Measurements from ENCODE around the gene RERE.

Gene RERE

DNA sequence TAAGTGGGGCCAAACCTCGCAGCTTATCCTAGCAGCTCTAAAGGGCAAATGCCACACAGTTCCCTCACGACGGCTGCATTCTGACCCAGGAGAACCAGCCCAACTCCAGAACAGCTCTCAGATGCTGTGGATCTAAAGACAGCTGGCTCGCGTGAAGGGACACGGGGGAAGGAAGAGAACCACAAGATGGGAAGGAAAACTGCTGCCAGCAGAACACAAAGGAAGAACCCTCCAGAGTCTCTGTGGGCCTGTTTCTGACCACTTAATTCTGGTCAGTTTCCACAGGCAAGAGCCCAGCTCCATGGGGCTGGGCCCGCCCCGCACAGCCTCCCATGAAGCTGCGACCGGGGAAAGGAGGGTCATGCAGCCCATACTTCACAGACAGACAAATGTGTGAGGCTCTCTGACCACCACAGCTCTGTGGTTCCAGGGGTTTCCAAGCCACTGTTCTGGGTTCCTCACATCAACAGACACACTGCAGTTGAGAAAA lies 438.4 kb downstream of the RERE start:
- no peak for DNase-seq (ENCODE audit: low spot score)

DNA sequence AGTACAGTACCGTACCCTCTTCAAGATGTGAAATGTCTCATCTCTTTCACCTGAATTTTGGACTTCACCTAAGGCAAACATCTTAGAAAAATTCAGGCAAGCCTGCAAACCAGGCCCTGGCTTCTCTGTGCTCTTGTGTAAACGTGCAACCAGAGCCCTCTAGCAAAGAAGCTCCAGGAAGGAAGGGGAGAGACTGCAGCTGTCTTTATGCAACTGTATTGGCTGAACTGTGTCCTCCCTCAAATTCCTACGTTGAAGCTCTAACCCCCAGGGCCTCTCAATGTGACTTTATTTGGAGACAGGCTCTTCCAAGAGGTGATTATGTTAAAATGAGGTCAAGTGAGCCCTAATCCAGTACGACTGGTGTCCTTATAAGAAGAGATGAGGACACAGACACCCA lies 439.3 kb downstream of the RERE start:
- no peak for DNase-seq (ENCODE audit: low spot score)

DNA sequence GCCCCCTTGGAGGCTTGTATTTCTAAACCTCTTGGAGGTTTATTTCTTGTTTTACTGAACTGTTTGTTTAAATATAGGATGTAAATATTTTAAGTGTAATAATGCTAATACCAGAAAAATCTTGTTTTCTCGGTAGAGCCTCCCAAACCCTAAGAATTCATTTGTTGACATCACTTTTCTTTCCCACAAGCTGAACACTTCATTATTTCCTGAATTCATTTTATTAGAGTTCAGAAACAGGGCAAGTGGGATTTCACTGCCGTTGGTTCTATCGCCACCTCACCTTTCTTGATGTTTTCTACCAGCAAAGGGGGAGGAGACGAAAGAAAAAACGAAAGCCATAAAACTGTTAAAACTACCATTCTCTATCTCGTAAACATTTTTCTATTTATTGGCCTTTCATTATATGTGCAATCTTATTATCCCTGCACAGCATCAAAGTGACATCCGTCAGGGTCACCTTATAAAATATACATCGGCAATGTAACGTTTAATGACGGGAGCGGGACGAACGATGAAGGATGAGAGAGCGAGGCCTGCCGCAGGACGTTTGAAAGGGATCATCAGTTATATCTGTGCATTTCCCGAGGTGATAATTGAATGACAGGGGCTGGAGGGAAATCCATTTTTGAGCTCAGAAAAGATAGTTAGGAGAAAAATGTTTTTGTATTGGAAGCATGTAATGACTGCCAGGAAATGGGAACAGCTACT lies 440.0 kb downstream of the RERE start:
- DNase-seq (ENCODE audit: low spot score) = no peak

DNA sequence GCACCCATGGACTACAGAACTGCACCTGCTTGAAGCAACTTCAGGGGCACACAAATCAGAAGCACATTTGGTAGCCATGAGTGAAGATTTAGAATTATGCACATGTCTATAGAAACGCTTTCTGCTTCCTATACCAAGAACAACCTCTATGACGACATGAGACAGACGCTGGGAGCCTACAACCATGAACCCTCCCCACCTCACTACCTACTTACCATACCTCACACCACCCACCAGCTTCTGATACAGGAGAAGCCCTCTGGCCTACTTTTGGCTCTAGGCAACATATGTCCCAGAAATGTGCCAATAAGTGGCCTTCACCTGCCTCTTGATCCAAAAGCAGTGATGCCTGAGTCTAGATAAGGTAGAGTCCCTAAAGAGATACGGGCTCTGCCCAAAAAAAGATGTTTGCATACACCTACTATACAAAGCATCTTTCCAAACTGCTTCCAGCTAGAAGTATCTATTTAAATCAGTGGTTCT lies 441.0 kb downstream of the RERE start:
- no peak for DNase-seq (ENCODE audit: low spot score)

DNA sequence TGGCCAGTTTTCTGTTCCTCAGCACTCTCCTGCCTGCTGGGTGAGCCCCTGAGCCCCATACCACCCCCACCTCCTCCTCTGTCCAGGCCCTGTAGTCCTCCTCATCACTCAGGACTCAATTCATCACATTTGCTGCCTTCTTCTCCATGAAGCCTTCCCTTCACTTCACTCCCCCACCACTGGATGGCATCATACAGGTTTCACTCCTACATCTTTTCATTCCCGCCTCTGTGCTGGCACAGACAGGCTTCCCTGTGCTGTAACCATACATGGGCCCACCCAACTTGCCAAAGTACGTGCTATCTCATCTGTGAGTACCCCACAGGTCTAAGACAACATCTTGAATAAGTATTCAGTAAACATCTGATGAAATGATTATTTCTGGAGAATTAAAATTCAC lies 442.6 kb downstream of the RERE start:
- DNase-seq (ENCODE audit: low spot score) = no peak

DNA sequence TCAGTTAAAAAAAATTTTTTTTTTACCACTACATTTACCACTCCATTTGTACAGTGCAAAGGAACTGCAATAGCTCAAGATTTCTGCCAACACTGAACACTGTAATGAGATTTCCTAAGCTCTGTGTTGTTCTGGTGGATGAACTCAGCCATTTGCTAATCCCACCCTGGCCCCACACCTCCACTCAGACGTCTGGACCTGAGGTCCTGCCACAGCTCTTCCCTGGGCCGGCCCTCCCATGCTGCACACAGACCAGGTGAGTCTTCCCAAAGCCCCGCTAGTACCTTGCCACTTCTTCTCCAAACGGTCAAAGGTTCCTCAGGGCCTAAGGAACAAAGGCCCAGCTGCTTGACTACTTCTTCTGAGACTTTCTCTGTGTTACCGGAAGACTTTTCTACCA lies 443.1 kb downstream of the RERE start:
- DNase-seq (ENCODE audit: low spot score) = no peak

DNA sequence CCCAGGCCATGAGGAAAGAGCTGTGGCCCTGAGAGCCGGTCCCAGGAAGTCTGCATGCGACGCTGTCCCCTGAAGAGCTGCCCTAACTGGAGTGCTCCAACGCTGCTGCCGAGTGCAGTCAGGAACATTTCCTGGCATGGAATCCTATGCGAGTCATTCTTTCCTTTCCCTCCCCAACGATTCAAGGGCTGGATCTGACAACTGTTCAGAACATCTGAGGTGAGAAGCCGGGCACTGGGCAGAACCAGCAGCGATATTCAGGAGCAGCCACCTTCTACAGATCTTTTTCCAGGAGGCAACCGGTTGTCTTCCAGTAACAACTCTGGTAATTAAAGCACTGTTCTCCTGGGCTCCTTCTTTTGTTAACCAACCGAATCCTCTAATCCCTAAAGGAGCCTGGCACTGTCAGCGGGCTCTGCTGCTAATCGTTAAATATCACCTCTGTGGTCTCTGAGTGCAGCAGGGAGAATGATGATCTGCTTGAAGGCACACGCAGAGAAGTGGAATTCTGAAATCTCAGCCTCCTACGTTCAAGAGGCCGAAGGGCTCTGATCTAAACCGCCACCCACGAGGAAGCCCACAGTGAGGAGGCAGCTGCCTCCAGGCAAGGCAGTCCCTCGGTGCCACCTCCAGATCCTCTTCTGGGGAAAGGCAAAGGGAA lies 443.7 kb downstream of the RERE start:
- peak; percentile 76 for DNase-seq (ENCODE audit: low spot score)

DNA sequence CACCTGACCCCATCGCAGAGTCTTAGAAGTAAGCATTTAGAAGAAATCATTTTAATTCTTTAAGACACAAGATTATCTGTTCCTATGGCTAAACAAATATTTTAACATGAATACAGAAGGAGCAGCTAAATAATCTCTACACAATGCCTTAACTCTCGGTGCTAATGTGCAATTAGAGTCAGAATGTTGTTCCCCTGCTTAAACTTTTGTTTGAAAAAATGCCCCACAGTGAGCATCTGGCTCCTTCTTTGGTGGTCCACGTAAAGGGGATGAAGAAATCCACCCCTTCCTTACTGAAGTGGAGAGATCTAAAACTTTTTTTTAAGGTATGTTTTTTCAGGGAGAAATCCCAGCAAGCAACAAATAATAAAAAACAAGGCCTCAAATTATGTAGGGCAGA lies 444.3 kb downstream of the RERE start:
- no peak for DNase-seq (ENCODE audit: low spot score)

DNA sequence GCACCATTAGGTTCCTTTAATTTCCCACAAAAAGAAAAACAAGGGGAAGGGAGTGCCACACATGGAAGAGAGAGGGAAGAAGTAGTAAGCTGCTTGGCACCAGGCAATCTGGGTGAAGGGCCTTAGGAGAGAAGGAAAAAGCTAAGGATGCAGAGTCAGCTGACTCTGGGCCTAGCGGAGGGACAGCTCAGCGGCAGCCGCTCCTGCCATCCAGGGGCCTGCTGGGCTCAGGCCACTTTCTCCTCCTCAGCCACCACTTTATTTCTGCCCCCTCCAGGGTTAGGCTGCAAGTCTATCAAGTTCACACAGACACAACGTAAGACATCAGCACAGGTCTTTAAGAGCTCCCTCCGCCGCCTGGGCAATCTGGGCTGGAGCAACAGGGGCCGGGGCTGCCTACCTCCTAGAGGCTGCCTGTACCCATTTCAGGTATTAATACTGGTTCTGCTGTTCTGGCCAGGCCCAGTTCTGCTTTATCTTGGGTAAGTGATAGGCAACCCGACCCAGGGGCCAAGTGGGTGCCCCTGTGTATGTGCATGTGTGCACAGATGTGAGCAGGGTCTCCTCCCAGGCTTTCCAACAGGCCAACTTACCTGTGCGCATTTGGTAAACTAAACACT lies 446.0 kb downstream of the RERE start:
- no peak for DNase-seq (ENCODE audit: low spot score)

DNA sequence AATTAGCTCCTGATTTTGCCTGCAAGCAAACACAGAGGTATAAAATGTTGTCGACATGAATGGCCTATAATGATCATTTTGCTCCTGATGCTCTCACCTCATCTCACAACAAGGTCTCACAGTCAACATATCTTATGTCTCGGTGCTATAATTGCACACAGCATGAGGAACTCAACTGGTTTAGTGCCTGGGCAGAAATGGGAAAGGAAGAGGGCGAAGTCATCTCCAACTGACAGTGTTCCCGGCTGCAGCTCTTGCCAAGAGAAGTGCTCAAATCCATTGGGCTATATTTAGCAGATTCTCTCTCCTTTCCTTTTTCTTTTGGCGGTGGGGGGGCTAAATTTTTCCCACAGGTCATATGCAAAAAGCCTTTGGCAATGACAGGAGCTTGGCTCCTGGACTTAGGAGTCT lies 446.5 kb downstream of the RERE start:
- no peak for DNase-seq (ENCODE audit: low spot score)

DNA sequence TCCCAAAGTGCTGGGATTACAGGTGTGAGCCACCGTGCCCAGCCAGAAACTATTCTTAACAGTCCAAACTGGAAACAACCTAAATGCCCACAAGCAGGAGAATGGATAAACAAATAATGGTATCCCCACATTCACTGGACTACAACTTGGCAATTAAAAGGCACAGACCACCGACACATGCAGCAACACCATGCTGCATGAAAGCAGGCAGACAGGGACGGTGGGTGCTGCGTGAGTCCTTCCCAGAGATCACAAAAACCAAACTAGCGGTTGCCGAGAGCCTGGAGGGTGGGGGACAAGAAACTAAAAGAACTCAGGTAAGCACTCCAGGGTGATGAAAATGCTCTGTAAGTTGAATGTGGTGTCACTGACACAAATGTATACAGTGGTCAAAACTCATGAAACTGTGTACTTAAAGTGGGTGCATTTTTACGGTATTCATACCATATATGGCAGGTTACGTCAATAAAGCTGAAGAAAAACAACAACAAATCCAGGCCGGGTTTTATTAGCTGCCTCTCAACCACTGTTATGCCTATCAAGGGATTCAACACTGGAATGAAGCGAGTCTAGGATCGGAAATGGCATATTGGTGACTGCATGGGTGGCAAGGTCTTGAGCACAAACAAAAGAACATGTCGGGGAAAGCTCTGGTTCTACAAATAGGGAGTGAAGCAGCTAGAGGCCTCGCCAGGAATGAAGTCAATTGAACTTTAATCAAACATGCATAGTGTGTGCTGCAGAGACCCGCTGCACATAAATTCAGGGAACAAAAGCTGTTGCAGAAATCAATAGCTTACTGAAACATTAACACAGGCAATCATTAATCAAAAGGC lies 447.2 kb downstream of the RERE start:
- DNase-seq (ENCODE audit: low spot score) = no peak

DNA sequence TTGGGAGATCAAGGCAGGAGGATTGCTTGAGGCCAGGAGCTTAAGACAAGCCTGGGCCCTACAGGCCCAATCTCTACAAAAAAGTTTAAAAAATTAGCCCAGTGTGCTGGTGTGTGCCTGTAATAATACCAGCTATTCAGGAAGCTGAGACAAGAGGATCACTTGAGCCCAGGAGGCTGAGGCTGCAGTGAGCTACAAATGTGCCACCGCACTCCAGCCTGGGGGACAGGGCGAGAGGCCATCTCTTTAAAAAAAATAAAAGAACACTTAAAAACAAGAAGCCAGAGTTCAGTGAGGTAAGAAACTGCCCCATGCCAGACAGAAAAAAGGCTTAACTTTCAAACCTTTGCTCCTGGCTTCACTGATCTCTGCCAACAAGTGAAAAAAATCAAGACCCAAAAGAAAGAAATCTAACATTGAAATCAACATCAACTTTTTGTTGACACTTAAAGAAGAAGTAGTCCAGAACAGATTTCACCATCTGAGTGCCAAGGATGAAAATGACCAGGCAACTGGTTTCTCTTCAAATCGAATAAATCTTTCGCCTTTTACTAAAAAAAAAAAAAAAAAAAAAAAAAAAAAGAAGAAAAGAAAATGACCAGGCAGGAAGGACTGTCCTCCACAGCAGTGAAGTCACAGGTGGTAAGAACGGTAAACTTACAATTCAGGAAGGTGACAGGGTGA lies 448.3 kb downstream of the RERE start:
- DNase-seq (ENCODE audit: low spot score) = no peak

DNA sequence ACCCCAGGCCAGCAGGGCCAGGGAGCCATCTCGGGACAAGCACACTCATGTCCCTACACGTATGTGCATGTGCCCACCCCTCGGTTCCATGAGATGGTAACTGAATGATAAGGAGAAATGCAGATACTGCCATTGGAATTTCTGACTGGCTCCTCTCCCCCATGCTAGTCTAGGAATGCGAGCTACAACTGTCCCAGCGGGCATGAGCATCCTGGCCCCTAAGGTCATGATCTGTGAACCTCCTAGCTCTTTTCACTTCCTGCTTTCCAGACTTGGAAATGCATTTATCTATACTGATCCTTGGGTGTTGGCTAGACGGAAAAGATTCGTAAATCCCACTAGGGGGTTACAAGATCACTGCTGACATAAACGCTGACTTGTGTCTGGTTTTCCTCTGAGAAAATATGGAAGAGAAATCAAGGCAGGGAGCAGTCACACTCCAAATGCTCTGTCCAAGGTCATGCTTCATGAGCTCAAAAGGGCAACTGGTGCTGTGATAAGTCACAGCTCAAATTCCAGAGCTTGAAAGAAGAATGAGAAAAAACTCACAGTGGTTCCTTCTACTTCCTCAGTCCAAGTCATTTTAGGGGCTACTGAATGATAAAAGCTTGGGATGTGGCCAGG lies 449.8 kb downstream of the RERE start:
- no peak for DNase-seq (ENCODE audit: low spot score)

DNA sequence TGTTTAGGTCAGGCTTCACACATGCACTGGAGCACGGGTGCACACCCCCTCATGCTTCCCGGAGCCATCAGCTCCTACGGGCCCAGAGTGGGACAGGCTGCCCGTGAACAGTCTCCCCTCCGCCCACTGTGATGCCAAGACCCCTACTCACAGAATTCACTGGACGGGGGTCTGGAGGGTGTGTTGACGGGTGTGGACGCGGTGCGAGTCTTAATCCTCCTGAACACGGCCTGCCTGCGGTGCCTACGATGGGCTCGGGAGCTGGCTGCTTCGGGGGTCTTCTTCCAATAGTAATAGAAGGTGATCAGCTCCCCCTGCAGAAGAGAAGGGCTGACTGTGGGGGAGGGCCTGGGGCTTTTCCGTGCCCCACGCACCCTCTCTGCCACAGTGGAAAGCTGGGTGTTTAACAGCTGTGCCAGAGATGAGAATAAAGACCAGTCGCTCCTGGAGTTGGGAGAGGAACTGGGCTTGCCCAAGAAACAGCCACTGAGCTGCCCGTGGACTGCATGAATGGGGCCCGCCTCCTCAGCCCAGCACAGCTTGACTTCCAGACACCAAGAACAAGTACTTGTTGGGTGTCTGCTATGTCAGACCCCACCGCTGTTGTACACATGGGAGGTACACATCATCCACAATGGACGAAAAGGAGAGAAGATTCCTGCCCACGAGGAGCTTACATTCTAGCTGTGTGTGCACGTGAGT lies 451.6 kb downstream of the RERE start:
- no peak for DNase-seq (ENCODE audit: low spot score)

DNA sequence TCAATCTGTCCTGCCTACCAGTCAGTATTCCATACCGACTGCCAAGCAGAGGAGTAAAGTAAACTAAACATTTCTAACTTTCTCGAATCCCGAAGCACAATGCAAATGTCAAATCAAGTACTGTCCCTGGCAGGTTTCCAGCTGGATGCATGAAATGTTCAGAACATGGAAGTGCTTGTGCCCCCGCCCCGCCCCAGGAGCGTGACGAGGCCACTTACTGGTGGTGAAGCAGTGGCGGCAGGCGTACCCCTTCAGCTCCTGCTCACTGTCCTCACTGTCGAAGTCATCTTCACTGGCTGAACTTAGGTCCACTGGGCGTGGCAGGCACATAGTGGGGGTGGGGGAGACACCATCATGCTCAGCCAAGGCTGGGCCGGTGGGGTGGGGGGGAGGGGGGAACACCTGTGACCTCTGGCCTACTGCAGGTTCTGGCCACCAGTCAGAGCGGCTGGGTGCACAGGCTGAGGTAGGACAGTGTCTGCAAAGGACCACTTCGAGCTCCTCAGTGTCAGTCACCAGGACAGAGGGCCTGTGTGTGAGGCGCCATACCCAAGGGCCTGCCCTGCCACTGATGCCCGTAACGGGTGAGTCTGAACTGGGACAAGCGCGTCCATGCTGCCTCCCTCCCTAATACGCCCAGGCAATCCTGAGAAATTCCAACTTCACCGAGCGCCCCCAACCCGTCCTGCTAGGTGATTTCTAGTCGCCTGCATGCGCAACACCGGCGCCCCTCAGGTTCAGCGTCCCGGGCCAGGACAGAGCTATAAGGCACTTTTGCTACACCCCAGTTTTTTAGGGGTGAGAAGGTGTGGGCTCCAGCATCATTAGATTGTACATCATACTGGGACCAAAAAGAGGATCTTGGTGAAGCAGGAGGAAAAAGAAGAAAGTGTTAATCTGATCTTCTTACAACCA lies 452.7 kb downstream of the RERE start:
- no peak for DNase-seq (ENCODE audit: low spot score)

DNA sequence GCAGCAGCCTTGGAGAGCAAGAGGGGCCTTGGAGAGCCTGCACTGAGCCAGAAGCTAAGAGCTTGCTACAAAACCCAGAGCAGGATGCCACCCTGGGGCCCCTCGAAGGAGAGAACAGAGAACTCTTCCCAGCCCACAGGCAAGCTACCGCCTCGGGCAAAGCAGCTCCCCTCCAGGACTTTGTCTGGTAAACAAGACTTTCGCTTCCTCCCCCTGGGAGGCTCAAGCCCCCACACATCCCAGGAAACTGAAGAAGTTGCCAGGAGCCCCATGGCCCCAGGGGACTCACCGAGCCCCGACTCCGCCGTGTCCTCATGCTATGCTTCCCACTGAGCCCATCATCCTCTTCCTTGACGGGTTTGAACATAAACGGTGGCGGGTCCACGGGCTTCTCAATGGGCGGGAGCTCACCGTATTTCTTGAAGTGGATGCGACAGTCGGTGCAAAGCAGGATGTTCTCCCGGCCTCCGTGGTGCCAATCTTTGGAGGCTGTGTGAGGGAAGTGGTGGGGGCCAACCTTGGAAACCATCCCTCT lies 453.6 kb downstream of the RERE start:
- DNase-seq (ENCODE audit: low spot score) = no peak

DNA sequence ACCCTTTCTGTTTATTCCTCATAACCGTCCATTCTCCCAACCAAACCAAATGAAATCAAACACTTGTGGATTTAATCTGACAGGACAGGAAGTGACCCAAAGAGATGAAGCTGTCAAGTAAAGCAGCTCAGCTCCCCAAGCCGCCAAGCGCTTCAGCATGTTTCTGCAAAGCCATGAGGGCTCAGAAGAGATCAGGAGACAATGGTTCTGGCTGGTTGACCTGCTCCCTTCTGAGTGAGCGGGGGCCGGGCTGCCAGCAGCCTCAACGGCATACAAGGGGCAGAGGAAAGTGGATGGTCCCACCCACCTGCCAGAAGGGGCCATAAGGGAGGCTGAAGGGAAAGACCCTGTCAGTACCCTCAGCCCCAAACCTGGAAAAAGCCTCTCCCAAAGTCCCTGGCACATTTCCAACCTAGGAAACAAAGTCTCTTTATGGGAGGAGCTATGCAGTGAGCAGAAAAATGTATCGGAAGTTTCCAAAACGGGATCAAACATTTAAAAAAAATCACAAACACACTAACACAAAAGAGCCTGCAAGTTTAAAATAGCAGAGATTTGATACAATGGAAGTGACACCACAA lies 454.2 kb downstream of the RERE start:
- DNase-seq (ENCODE audit: low spot score) = no peak

DNA sequence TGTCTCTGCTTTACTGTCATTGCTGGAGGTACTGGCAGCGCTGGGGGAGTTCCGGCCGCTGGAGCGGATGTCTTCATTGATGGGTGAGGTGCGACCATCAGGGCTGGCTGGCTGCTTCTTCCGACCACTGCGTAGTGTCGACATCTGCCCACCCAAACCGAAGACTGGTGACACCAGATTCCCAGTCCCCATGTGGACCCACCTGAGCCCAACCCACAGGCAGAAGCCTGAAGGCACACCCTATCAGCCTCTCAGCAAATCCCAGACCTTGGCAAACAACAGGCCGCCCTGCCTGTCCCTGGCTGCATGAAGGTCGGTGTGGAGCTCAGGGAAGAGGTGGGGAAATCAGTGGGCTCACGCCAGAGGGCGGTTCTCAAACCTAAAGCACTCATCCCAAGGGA lies 454.7 kb downstream of the RERE start:
- no peak for DNase-seq (ENCODE audit: low spot score)

All from hepatic stellate cell (primary cell).